HTR-8/SVneo (cell line): ENCODE results near the gene PLEKHO2.

Source experiments
- DNase-seq: peaks from one replicate; pipeline ENCODE4 v3.0.0; 2011; ENCODE audit warnings: low spot score, mixed read lengths; ENCODE audit not compliant: insufficient read length
- FAIRE-seq: peaks from 2 replicates; lab custom pipeline; 2011; peaks lifted over from hg19 to GRCh38; lab: Jason Lieb, UNC

The PLEKHO2 gene

DNA sequence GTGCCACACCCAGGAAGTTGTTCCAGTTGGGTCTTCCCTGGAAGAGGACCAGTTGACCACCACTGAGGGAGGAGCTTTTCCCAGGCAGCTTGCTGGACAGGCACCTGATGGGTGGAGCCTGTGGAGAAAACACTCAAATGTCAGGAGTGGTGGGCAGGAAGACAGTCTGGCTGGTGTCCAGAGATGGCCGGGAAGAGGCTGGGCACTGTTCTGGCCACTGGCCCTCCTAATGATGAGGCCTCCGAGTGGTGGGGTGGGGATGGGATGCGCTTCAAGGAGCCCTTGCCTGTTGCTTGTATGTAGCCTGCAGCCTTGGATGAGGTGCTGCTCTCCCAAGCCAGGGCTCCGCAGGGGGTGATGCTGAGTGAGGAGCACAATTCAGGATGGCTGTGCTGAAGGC lies 12.3 kb downstream of the PLEKHO2 start:
- DNase-seq (no peak), FAIRE-seq (no peak)

DNA sequence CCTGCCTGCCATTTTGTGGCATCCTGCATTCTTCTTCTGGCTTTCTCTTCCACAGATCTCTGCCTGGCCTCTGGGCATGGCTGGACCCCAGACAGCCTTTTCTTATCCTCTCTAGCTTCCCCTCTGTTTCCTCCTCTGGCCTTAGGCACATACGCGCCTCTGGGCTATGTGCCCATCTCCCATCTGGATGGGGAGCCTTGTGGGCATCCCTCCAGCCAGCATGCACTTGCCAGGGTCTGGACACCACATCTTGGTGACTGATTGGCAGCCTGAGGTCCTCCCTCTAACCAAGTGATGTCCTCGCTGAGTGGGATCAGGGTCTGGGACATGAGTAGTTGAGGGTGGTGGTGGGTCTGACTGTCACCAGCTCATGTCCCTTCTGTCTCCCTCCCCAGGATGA lies 12.8 kb downstream of the PLEKHO2 start:
- FAIRE-seq = no peak
- no peak for DNase-seq

DNA sequence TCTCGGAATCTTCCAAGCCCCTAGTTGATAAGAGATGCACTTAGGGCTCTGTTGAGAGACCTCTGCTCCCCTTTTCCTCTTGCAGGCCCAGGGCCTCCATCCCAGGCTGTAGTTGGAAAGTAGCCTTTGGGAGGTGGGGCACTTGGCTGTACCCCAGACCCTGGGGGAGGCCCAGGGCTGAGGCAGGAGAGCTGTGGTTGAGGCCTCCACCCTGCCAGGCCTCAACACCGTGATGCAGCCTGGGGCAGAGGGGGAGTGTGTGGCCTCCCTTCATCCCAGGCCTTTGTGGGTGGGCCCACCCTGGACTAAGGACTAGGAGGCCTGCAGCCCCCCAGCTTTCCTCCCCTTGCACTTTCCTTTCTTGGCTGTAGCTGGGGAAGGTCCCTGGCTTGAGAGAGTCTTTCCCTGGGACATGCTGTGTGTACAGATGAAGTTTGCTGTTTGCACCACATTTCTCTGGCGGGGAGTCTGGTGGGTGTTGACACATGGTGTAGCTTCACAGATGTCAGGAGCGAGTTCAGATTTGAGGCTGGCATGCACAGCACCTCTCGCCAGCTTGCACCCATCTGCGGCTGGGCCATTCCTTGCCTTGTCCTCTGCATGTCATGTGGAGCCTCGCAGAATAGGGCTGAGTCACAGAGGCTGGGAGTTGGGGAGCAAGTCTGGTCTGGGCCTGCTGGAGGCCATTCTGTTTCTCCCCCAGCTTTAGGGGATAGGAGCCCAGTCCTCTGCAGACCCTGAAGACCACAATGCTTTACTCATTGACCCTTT lies 13.7 kb downstream of the PLEKHO2 start:
- FAIRE-seq (no peak), DNase-seq (no peak)

DNA sequence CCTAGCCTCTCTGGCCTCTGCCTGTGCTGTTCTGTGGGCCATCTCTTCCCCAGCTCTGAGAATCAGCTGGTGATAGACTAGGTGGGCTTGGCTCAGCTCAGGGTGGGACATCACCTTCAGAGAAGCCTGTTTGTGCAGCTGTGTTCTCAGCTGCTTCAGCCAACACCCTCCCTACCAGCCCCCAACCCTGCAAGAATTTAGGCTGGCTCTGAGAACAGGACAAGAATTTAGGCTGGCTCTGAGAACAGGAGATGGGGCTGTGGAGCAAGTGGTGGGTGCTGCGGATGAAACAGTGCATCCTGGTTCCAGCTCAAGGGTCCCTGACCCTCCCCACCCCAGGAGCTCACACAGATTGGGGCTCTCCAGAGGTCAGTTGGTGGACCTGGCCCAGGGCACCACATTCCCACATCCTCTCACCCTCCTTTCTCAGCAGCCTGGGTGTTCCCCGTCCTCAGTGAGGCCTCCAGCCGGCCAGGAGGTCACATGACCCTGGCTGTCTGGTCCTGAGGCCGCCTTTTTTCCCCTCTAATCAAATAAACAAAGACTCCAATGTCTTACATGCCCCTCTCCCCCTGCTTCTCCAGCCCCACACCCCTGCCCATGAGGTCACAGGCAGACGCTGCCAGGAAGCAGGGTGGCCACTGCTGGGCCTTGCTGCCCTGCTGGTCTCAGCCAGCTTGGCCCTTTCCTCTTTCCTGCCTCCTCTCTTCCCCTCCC lies 14.9 kb downstream of the PLEKHO2 start:
- no peak for FAIRE-seq
- no peak for DNase-seq

DNA sequence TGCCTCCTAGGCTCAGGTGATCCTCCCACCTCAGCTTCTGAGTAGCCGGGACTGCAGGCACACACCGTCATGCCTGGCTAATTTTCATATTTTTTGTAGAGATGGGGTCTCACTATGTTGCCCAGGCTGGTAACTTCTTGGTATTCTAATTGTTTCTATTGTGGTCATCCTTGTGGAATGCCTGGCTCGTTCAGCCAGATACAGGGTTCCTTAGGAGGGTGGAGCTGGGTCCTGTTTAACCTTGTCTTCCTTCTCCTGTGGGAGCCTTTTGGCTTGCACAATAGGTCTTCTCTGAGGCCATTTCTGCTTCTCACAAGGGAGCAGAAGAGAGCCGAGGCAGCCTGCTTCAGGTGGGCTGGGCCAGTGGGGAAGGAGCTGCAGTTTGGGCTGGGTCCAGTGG lies 15.7 kb downstream of the PLEKHO2 start:
- DNase-seq = no peak
- FAIRE-seq = no peak

DNA sequence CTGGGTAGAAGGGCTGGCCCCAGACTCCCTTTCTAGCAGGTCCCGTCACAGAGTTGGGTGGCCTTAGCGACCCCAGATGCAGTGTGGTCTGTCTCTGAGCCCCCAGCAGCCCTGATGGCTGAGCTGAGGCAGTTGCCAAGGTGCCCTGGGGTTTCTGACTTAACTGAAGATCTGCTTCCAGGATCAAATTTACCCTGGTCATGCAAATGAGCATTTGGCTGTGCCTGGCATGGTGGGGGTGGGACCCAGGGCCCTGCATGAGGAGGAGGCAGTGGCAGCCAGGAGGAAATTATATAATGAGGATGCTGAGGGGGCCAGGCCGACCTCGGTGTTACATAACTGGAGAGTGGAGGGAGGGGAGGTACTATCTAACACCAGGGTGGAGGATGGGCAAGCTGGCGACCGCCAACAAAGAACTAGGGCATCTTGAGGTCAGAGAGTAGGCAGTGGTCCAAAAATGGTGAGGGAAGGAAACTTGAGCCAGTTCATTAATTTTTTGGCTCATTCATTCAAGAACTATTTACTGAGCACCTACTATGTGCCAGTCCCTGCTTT lies 16.4 kb downstream of the PLEKHO2 start:
- DNase-seq (no peak), FAIRE-seq (no peak)

DNA sequence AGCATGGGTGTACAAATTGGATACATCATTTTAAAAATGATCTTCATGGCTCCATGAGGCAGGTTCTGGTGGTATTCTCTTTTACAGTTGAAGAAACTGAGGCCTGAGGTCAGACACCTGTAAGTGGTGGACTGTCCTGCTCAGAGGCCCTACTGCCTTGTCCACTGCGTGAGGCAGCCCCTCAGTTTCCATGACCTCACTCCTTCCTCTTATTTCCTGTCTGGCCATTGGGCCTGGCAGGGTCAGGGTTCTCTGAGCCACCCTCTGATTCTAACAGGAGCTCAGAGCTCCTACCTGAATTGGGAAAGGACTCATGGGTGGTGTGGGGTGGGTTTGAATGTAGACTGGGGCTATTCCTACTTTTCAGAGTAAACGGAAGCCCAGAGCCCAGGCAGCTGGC lies 17.5 kb downstream of the PLEKHO2 start:
- no peak for FAIRE-seq
- DNase-seq = no peak

DNA sequence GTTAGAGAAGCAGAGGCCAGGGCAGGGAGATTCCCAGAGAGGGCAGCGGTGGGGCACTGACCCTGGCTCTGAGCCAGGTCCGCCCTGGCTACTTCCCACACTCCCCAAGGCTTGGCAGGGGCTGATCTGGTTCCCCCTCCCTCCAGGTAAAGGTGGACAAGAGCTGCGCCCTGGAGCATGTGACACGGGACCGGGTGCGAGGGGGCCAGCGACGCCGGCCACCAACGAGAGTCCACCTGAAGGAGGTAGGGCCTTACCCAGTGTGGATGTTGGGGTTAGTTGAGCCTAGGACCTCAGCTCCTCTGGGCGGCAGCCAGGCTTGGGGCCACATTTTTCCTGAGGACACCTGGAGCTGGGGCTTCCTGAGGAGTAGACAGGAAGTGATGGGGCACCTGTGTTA lies 19.6 kb downstream of the PLEKHO2 start:
- FAIRE-seq (no peak), DNase-seq (no peak)

DNA sequence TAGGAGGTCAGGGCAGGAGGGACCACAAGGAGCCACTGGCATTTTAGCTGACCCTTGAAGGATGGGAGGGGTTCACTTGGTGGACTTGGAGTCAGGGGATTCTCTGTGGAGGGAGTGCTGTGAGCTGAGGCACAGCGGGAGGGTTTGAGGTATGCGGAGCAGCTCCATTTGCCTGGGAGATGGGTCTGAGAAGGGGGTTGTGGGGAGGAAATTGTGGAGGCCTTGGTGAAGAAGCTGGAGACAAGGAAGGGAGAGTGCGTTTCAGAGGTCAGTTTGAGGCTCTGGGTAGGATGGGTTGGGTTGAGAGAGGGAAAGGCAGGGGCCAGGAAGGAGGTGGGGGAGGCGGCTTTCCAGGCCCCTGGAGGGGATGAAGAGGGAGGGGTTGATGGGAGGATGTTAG lies 20.2 kb downstream of the PLEKHO2 start:
- DNase-seq = no peak
- no peak for FAIRE-seq

DNA sequence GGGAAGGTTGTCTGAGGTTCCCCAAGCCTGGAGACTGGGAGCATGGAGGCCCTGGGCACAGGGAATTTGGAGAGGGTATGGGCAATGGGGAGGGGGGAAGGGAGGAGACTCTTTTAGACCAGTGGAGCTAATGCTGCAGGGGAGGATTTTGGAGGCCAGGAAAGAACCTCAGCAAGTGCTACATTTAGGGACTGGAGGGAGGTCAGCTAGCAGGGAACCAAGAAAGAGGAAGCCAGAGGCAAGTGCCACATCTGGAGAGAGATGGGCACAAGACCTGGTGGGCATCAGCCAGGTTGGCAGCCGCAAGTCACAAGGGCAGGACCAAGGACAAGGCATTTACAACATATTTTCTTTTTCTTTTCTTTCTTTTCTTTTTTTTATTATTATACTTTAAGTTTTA lies 20.7 kb downstream of the PLEKHO2 start:
- DNase-seq = no peak
- FAIRE-seq = no peak

DNA sequence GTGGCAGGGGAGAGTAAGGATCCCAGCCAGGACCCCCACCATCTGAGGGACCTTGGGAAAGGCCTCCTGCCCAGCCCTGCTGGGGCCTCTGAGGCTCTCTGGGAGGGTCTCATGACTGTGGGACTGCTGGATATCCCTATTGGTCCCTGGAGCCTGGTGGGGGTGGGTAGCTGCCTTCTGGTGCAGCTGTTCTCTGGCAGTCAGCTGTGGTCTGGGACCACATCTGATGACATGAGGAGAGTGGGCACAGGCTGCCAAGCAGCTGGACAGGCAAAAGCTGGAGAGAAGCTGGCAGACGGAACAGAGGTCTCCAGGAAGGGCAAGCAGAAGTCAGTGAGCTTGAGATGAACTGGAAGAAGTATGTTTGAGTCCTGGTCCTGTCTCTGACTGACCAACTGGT lies 22.4 kb downstream of the PLEKHO2 start:
- no peak for DNase-seq
- FAIRE-seq = no peak

DNA sequence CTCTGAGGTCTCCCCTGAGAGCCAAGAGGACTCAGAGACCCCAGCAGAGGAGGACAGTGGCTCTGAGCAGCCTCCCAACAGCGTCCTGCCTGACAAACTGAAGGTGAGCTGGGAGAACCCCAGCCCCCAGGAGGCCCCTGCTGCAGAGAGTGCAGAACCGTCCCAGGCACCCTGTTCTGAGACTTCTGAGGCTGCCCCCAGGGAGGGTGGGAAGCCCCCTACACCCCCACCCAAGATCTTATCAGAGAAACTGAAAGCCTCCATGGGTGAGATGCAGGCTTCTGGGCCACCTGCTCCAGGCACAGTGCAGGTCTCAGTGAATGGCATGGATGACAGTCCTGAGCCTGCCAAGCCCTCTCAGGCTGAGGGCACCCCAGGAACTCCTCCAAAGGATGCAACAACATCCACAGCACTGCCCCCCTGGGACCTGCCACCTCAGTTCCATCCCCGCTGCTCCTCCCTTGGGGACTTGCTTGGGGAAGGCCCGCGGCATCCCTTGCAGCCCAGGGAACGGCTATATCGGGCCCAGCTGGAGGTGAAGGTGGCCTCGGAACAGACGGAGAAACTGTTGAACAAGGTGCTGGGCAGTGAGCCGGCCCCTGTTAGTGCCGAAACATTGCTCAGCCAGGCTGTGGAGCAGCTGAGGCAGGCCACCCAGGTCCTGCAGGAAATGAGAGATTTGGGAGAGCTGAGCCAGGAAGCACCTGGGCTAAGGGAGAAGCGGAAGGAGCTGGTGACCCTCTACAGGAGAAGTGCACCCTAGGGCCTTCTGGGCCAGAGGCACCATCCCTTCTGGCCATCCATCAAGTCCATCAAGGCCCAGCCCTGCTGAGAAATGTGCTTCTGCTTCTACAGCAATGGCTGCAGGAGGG lies 23.6 kb downstream of the PLEKHO2 start:
- no peak for DNase-seq
- FAIRE-seq = no peak

DNA sequence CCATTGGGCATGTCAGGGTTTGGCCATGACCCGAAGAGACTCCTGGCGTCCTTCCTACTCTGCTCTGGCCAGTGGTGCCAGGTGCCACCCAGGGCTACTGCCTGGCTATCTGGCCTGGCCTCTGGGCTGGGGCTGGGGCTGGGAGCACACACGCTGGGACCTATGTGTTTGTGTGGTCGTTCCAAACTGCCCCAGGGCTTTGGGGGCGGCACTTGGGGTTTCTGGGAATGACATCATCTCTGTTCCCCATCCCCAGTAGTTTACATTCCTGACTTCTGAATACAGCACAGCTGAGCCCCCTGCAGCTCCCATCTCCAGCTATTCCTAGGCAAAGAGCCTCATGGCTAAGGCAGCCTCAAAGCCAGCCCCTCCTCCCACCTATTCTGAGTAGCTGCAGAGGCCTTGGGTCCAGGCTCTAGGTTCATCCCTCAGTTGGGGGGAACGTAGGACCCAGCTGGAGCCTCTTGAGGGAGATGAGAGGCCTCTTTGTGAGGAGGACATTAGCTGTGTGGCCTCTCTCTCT lies 24.3 kb downstream of the PLEKHO2 start:
- DNase-seq = peak; percentile 69
- no peak for FAIRE-seq

DNA sequence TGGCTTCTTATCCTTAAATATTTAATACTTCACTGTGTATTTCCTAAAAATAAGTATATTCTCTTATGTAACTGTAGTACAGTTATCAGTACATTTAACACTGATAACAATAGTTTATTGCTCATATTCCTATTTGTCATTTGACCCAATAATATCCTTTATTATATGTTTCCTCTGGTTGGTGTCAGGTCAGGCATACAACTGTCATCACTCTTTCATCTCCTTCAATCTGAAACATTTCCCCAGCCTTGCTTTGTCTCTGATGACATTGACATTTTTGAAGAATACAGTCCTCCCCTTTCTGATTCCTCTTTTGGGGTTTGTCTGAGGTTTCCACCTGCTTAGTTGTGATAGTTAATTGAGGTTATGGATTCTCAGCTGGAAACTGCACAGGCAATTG lies 27.8 kb downstream of the PLEKHO2 start:
- DNase-seq (no peak), FAIRE-seq (no peak)

DNA sequence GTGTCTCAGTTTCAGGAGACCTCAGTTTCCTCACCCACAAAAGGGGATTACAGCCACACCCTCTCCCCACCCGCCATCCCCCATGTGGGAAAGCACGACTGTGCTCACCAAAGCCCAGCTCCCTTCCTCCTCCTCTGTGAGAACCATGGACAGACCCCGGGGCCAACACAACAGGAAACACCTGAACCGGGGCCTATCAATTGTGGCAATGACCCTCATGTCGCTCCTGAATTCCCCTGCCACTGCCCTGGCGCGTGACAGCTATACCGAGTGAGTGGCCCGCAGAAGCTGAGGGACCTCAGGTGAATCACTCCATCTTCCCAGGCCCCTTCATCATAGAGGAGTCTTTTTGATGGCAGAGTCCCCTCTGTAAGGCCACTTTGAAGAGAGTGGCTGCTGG lies 28.6 kb downstream of the PLEKHO2 start:
- FAIRE-seq (no peak), DNase-seq (no peak)

DNA sequence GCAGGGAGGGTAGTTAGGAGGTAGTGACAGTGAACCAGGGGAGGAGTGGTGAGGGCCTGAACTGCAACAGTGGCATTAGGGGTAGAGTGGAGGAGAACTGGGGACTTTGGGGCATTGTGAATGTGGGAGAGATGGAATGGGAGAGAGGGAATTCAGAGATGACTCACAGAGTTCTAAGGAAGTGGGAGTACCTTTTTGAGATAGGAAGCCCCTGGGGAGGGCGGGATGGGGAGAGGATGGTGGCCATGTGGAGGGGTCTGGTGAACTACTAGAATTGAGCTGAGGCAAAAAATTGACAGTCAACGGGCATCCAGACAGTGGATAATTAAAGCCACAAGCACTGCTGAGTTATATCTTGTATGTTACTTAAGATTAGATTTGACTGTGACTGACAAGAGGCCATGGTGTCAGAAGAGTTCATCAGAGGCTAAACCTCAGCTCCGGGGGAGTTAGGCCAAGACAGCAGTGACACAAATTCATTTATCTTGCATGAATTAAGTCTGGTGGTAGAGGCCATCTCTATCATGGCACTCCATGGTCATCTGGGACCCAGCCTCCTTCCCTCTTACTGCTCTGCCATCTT lies 34.0 kb downstream of the PLEKHO2 start:
- FAIRE-seq (no peak), DNase-seq (no peak)

DNA sequence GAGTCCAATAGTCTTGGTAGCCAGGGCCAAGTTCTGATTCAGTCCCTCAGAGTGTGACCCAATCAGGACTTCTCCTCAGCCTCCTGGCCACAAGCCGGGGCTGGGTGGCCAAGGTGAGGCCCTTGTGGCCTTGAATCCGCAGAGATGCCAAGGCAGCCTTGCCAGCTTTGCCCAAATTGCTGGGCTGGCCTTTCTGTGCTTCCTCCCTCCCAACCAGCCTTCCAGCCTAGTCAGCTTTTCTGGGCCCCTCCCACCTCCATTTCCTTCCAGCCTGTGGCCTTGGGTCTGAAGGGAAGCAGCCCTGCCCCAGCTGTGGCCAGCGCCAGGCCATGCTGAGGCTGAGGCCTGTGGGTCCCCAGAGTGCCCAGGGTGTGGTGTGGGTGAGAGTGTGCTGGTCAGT lies 35.7 kb downstream of the PLEKHO2 start:
- no peak for FAIRE-seq
- no peak for DNase-seq

DNA sequence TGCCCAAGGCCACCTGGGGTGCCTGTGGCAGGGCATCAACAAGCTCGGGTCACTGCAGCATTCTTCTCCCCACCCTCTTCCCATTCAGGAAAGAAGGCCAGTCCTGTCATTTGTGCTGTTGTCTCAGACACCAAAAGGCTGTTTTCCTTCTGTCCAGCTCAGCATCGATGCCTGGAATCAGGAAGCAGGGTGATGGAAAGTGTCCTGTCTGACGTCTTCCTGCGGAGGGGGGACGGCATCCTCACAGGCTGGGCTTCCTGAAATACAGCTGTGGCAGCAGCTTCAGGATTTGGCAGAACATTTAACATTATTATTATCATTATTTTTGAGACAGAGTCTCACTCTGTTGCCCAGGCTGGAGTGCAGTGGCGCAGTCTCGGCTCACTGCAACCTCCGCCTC lies 37.0 kb downstream of the PLEKHO2 start:
- no peak for FAIRE-seq
- DNase-seq = no peak

DNA sequence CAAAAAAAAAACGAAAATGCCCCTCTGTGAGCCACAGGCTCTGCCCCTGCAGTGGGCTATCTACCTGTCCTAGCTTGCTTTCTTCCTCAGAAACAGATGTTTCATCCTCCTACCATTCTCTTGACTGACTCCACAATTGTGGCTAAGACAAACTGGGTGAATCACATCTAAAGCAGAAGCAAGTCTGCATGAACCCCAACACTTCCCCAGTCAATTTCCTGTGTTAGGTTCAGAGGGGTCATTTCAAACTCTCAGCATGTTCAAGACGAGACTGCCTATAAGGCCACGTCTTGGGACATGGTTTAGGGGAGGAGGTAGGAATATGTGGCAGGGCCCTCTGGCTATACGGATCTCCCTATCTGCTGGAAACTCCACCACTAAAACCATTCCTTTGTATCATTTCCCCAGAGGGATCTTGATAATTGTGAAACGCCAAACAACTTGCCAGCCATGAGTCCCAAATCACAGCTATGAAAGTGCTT lies 41.4 kb downstream of the PLEKHO2 start:
- no peak for FAIRE-seq
- DNase-seq = no peak

DNA sequence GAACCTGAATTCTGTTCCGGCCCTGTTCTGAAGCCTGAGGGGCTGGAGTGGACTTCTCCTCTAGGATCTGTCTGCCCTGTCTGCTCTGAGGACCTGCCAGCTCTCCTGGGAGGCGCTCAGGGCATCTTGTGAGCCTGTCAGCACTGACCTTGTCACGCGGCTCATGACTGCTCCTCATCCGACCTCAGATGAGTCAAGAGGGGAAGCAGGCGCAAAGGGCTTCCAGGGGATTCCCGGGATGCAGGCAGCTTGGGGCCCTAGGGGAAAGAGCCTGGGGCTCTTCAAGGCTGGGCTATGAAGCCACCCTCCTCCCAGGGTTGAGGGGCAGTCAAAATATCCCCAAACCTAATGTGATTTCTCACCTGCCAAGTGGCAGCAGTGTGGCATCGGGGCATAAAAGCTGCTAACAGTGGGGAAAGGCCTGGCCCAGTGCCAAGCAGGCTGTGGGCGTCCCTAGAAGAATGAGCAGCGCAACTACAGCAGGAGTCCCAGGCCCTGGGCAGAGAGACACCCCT lies 42.3 kb downstream of the PLEKHO2 start:
- DNase-seq (peak; percentile 82), FAIRE-seq (peak; percentile 26)
